Right forelimb (tissue), 1 donor: ENCODE measurements around the gene CEP43.
"Not testable (repeated sequence)": the region's sequence is repeated elsewhere in the genome, so short reads cannot be mapped to it uniquely, and the experiment has no call there.

Source experiments
- DNase-seq: peaks from one replicate; pipeline ENCODE4 v3.0.0-alpha.2; 2018

The CEP43 gene, protein sequence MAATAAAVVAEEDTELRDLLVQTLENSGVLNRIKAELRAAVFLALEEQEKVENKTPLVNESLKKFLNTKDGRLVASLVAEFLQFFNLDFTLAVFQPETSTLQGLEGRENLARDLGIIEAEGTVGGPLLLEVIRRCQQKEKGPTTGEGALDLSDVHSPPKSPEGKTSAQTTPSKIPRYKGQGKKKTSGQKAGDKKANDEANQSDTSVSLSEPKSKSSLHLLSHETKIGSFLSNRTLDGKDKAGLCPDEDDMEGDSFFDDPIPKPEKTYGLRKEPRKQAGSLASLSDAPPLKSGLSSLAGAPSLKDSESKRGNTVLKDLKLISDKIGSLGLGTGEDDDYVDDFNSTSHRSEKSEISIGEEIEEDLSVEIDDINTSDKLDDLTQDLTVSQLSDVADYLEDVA

DNA sequence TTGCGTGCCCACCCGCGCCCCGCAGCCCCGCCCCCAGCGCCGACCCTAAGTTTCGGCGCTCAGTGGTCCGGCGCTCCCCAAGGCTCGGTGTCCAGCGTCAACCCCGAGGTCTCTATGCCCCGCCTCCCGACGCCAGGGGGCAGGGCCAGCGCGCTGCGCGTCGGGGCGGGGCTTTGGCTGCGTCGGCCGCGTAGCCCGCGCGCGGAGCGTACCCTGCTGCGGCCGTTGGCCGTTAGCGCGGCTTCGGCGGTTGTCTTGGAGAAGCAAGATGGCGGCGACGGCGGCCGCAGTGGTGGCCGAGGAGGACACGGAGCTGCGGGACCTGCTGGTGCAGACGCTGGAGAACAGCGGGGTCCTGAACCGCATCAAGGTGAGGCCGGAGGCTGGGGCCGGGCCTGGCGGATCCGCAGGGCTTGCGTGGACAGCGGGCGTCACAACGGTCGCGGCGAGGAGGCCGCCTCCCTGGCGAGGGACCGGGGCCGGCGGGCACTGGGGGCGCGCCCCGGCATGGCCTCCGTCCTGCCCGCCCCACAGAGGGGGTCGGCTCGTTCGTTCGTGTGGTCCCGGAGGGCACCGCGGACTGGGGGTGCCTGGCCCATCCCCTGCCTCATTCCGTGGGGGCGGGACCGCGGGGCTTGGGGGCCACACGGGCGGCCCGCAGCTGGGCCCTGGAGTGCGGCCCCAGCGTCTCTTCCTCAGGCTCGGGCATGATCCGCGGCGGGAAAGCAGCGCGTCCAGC lies at the start of gene CEP43:
Gene CEP43, plus strand, starts transcription at position 253 of the 739 bp plus-strand sequence. Its CDS starts 16 bp downstream, at position 269.
- peak; percentile 97 for DNase-seq

DNA sequence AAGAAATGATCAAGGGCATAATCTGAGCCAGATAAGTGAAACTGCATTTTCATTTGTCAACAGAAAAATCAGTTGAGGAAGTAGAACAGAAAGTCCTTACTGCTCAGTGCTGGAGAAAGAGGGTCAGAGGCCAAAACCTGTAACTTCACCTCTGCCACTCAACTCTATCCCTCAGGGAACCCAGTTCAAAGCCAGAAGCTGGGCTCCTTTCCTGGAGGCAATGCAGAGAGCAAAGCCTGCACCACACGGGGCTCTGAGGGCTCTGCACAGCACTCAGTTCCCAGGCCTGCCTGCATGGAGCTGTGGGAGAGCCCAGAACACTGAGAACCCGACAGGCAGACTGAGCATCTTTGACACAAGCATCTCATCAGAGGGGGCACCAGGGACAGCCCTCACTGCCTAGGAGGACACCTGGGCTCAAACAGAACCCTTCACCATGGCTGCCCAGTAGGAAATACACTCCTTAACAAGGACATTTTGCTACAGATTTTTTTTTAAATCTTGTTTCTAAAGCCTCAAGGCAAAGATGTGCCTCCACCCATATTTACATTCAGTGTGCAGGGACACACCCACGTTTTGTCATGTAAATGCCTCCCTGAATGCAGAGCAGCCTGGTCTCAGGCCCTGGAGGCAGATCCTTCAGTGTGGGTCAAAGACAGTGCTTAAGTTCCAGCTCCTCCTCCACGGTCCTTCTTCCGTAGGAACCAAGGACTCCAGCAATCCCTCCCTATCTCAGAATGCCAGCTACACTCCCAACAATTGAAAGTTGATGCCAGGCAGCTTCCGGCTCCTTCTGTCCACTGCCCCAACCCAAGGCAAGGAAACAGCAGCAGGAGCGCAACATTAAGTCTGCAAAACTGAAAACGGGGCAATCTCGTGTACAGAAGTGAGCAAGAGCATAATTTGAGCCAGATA lies 49.4 kb upstream of the CEP43 start:
- DNase-seq = no peak

DNA sequence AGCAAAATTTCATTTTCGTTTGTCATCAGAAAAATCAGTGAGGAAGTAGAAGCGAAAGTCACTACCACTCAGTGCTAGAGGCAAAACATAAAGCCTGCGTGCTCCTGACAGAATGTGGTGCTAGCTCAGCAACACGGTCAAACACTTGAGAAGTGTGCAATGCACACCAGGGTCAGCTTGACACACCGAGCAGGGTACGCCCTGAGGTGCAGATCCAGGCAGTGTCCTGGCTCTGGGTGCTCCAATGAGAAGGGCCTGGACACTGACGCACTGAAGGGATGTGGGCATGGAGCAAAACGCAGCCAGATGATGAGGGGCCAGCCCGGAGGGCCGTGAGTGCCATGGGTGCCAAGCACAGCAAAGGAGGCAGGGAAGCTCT lies 48.8 kb upstream of the CEP43 start:
- no peak for DNase-seq

DNA sequence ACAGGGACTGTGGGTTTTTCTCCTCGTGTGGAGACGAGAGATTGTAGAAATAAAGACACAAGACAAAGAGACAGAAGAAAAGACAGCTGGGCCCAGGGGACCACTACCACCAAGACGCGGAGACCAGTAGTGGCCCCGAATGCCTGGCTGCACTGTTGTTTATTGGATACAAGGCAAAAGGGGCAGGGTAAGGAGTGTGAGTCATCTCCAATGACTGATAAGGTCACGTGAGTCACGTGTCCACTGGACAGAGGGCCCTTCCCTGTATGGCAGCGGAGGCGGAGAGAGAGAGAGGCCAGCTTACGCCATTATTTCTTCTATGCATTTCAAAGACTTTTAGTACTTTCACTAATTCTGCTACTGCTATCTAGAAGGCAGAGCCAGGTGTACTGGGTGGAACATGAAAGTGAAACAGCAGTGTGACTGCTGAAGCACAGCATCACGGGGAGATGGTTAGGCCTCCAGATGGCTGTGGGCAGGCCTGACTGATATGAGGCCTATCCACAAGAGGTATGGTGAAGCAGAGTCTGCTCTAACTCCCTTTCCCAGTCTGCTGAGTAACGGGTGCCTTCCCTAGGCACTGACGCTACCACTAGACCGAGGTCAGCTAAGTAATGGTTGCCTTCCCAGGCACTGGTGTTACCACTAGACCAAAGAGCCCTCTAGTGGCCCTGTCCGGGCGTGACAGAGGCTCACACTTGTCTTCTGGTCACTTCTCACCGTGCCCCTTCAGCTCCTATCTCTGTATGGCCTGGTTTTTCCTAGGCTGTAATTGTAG lies 48.1 kb upstream of the CEP43 start:
- not testable (repeated sequence) for DNase-seq

DNA sequence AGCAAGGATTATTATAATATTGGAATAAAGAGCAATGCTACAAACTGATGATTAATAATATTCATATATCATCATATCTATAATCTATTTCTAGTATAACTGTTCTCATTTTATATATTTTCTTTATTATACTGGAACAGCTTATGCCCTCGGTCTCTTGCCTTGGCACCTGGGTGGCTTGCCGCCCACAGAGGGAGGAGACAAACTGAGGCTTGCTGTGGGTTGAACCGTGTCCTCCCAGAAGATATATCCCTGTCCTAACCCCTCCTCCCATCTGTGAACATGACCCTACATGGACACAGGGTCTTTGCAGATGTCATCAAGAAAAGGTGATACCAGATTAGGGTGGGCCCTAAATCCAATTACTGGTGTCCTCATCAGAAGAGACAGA lies 47.5 kb upstream of the CEP43 start:
- DNase-seq = no peak

DNA sequence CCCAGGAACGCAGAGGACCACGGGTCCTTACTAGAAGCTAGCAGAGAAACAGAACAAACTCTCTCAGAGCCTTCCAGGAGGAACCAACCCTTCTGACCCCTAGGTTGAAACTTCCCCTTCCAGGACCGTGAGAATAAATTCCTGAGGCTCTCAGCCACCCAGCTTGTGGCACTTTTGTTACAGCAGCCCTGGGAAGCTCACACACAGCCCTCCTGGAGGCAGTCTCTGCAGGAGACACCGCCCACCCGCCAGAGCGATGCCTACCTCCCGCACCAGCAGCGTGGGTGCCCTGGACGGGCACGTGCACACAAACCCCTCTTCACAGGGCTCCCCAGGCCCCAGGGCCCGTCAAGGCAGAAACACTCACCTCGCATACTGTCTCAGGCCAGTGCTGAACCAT lies 47.1 kb upstream of the CEP43 start:
- no peak for DNase-seq

DNA sequence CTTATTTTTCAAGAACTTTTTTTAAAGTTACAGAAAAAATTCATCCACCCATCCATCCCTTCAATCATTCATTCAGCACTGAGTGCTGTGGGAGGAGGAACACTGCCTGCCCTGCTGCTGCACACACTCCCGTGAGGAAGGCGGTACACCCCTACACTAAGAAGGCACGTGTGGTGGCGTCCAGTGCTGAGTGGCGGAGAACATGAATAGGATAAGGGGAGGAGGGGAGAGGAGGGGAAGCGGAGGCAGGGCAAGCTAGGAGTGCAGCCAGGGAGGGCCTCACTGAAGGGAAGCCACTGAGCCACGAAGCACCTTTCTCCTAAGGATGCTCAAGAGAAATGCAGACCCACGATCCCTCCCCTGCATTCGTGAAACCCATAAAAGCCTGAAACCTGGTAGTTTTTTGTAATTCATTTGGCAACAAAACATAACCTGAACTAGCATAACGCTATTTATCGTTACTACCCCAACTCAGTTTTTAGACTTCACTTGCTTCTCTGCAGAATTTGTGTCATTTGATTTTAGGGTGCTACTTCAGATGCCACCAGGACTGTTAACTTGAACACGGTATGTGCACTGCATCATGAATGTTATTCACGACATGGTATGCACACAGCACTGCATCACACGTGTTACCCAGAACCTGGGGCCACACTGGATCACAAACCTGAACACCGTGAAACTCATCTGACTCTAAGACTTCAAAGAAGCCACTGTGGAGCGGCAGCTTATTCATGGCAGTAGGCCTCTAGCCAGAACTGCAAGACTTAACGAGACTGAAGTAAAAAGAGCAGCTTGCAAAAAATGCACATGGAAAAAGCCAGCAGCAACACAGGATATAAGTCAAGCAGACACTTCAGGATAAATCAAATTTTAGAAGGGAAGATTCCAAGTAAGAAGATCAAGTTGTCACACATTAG lies 46.4 kb upstream of the CEP43 start:
- DNase-seq = no peak

DNA sequence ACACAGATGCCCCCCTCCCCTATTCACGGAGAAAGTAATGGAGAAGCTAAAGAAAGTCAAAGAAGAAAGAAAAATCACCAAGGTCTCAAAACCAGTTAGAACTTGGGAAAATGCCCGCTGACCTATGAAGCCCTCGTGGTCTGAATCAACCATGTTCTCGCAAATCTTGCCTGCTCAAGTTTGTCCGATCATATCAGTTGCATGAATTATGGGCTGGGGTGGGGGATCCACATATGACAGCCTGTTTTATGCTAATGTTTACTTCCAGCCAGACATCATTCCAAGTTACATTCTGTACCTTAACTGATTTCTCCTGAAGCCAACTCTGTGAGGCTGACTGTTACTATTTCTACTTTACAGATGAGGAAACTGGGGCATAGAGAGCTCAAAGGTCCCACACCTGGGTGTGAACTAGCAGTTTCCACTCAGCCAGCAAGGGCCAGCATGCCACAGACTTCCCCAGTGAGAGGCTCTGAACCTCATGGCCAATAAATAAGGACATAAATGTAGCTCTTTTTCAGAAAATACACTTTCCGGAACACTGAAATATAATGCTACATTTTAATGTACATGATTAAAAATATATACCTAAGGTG lies 45.0 kb upstream of the CEP43 start:
- no peak for DNase-seq

DNA sequence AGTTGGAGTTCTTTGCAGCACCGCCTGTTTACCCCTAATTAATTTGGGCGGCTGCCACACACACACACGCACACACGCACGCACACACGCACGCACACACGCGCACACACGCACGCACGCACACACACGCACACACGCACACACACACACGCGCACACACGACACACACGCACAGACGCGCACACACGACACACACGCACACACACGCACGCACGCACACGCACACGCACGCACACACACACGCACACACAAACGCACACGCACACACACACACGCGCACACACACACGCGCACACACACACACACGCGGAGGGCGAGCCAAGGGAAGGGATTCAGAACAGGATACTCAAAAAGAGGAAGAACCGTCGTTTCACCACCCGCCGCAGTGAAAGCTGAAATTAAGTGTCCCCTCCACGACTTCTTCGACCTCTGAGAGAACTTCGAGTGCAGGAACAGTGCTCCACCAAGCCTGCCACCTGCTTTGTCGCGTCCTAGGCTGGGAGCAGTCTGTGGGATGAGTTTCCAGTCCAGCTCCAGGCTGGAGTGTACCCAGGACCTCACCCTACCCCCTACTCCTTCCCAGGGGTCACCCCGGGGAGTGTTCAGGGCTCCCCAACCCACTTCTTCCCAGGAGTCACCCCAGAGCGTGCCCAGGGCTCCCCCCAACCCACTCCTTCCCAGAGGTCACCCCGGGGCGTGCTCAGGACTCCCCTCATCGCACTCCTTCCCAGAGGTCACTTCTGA lies 43.9 kb upstream of the CEP43 start:
- no peak for DNase-seq

DNA sequence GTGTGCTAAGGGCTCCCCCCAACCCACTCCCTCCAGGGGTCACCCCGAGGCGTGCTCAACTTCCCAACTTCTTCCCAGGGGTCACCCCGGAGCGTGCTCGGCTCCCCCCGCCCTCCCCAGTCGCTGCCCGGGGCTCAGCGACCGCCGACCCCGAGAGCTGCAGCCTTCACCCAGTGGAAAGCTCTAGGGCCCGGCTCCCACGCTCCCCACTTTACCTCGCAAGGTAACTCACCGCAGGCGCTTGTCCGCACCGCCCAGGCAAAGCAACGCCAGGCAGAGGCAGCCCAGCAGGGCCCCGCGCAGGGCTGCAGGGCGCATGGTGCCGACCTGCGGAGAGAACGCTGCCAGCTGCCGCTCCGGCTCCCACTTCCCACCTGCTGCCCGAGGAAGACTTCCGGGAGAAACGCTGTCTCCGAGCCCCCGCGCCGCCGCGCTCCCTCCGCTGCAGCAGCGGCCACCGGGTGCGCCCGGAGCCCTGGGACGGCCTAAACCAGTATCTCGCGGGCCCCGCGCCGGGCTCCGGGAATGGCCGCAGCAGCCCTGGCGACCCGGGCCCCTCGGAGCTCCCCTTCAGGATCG lies 43.2 kb upstream of the CEP43 start:
- no peak for DNase-seq

DNA sequence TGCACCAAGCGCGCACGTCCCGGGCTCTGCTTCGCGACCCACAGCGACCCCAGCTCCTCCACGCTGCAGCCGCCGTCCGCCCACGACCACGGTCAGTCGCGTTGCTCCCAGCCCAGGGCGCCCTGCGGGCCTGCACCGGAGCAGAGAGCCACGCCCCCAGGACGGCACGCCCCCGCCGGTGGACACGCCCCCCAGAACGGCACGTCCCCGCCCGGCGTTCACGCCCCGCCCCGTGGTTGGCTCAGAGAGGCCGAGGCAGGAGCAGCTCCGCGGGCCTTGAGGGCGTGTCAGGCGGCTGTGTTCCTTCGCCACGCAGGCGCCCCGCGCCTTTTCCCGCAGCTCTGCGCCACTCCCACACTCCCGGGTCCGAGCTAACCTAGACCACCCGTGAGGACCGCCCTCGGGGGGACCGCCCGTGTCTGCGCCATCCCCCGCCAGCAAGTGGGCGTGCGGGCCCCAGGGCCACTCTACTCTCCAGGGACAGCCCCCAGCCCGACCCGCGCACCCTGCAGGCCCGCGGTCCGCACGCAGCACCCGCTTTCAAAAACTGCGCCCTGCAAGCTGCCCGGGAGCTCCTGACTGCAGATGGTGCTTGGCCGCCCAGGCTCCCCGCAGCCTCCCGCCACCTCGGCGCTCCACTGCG lies 42.6 kb upstream of the CEP43 start, which contains the start of gene RNASET2:
Gene RNASET2, minus strand, starts transcription at position 107 of the 643 bp plus-strand sequence. CDS start 368 bp downstream, outside the sequence.
- peak; percentile 96 for DNase-seq

DNA sequence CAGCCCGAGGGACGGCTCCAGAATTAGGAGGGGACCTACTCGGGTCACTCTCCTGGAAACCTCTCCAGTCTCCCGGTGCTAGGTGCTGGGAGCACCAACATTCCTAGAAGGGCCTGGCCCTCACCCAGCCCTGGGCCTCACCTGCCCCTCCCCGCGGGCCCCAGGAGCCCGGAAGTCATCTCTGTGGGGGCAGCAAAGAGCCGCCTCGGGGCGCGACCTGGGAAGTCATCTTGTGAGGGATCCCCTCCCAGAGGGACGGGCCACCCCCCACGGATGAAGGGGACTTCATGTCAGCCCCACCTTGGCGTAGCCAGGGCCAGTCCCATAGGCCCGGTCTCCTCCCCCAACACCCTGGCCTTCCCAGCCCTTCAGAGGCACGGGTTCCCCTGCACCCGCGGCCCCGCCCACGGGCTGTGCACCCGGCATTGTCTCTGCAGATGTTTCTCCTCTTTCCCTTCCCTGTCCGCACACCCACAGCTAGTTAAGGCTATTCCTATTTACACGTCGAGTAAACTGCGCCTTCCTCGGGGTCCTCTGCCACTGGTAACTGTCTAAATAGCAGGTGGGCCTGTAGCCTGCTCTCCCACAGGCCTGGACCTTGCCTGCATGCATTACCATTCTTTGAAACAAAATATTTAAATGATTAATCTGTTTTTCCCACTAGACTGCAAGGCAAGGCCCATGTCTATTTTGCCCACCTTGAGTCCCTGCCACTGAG lies 42.0 kb upstream of the CEP43 start:
- DNase-seq = peak; percentile 57

DNA sequence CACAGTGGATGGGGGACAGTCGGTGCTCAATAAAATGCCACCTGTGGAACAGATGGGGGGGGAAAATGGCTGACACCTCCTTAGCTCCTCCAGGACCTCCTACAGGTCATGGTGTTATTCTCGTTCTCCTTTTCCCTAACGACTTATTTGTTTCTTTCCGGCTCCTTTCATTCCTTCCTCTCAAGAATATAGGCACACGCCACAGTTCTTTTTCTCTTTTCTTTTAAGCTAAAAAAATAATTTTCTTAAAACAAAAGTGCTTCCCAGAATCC lies 41.5 kb upstream of the CEP43 start:
- DNase-seq = no peak

DNA sequence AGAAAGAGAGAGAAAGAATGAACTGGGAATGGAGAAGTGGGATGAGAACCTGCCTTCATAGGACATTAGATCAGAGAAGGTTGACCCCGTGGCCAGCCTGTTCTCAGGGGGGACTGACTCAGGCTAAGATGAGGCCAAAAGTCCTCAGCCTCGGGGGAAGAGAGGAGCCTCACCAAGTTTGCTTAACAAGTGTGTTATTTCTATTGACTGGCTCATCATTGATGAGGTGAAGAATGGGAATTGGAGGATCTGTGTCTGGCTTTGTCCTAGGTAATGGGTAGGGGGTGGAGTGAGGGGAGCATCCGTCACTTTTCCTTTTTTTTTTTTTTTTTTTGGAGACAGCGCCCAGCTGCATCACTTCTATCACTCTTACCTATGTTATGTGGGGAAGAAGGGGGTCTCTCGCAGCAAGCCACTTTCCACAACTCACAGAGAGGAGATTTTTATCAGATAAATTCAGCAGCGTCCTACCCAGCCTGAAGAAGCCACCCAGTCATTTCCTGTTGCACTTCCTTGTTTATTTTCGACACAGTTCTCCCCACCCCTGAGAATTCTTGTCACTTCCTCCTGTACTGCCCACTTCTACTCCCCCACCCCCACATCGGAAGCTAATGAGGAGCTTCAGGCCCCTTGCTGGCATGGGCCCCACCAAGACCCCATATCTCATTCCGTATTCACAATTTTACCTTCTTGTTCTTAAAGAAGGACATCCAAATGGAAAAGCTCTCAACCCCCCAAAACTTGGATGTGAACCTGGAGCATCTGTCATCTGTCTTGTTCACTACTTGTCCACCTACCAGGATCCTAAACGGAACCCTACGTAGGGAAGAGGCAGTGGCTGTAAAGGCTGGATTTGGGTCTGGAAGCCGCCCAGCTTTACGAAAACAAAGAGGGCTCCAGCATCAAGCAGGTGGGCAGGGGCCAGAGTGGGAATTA lies 40.0 kb upstream of the CEP43 start:
- DNase-seq = no peak

DNA sequence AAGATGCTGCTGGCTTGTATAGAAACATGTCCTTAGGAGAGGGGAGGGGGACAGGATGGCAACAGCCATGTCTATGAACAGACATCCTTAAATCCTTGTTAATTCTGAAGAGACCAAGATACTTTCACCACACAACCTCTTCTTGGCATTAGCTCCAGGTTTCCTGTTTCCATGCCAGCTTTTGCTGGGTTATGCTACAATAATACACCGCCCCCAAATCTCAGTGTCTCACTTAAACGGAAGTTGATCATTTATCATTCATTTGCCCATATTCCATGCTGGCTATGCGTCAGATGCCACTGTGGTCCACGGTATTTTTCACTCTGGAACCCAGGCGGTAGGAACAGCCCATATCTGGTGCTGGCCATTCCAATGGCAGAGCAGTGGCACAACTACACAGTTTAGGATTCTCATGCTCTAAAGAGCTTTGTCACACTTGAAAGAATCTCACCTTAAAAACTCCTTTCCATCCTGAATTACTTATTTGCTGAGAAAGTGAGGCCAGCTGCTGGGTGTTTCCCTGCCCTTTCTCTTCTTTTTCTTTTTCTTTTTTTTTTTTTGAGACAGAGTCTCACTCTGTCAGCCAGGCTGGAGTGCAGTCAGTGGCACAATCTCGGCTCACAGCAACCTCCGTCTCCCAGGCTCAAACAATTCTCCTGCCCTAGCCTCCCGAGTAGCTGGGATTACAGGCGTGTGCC lies 39.1 kb upstream of the CEP43 start:
- no peak for DNase-seq

DNA sequence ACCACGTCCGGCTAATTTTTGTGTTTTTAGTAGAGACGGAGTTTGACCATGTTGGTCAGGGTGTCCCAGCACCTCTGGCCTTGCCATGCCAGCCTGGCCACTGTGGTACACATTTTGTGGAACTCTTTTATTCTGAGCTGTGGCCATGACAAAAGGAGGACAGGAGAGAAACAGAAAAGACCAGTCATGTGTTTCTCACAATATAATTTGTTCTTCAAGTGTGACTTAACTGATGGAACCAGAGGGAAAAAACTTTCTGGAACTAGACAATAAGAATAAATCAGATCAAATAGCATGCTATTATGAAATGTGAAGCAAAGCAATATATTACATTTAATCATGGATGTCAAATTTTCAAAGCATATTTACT lies 38.6 kb upstream of the CEP43 start:
- no peak for DNase-seq

DNA sequence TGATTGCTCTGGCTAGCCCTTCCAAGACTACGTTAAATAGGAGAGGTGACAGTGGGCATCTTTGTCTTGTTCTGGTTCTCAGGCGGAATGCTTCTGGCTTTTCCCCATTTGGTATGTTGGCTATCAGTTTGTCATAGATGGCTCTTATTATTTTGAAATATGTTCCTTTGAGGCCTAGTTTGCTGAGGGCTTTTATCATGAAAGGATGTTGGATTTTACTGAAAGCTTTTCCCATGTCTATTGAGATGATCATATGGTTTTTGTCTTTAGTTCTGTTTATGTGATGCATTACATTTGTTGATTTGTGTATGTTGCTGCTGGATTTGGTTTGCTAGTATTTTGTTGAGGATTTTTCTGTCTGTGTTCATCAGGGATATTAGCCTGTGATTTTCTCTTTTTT lies 32.9 kb upstream of the CEP43 start:
- no peak for DNase-seq
